GM18508 (cell line): ENCODE results near the gene NGFR.
A peak's percentile ranks its signal among the peaks of the same experiment; 100 is the strongest.

ENCODE experiments used
- ATAC-seq: cut with Tn5 transposase; IDR thresholded peaks from one replicate; pipeline ENCODE4 v1.9.1; 2021; ENCODE audit warnings: moderate number of reproducible peaks; ENCODE audit not compliant: insufficient read depth, unreplicated experiment

Gene NGFR

GRCh38 chr17:49513044-49513395, 17.9 kb downstream of the NGFR start:
- ATAC-seq, result no peak

- no peak for ATAC-seq
These were observed 18.5 kb downstream of the NGFR start for GRCh38 chr17:49513641-49514040.

- no peak for ATAC-seq
These were observed 19.1 kb downstream of the NGFR start for GRCh38 chr17:49514071-49514721.

GRCh38 chr17:49515196-49515770, 20.2 kb downstream of the NGFR start:
- peak; percentile 86 for ATAC-seq

- ATAC-seq, result no peak
These were observed 21.1 kb downstream of the NGFR start for GRCh38 chr17:49516180-49516579.

- ATAC-seq, result no peak
These were observed 23.4 kb downstream of the NGFR start for GRCh38 chr17:49518346-49519078.

GRCh38 chr17:49519781-49520180, 24.7 kb downstream of the NGFR start:
- no peak for ATAC-seq

GRCh38 chr17:49520386-49521087, 25.4 kb downstream of the NGFR start:
- ATAC-seq, result no peak

- ATAC-seq, result no peak
These were observed 26.0 kb downstream of the NGFR start for GRCh38 chr17:49521088-49521450.

GRCh38 chr17:49521471-49522356, 26.6 kb downstream of the NGFR start:
- ATAC-seq, result no peak

- ATAC-seq, result no peak
These were observed 27.3 kb downstream of the NGFR start for GRCh38 chr17:49522357-49522890.

- no peak for ATAC-seq
These were observed 28.1 kb downstream of the NGFR start for GRCh38 chr17:49523196-49523595.

- no peak for ATAC-seq
These were observed 28.8 kb downstream of the NGFR start for GRCh38 chr17:49523706-49524472.

- no peak for ATAC-seq
These were observed 29.6 kb downstream of the NGFR start for GRCh38 chr17:49524473-49525359.

- ATAC-seq, result no peak
These were observed 31.0 kb downstream of the NGFR start for GRCh38 chr17:49525831-49526741.

- no peak for ATAC-seq
These were observed 33.0 kb downstream of the NGFR start for GRCh38 chr17:49527927-49528651.

- no peak for ATAC-seq
These were observed 33.9 kb downstream of the NGFR start for GRCh38 chr17:49528966-49529365.
